Activated CD4-positive, alpha-beta T cell treated with anti-CD3 and anti-CD28 coated beads, Interleukin-10, Interleukin-2, amounts not matched to agents 100 ng/mL and 50 ng/mL, durations not matched to agents 16 hours and 8 hours (primary cell): ENCODE data around the gene HNRNPCL1.
"Not testable (repeated sequence)": the region's sequence is repeated elsewhere in the genome, so short reads cannot be mapped to it uniquely, and the experiment has no call there.

Source experiments
- DNase-seq: peaks from one replicate; pipeline ENCODE4 v3.0.0-alpha.2; 2020

The HNRNPCL1 gene

GRCh38 chr1:12848620-12849019 lies at the start of gene HNRNPCL1:
HNRNPCL1 (minus strand) TSS chr1:12848720; CDS start chr1:12848289, 431 bp downstream.
- DNase-seq = not testable (repeated sequence)

- not testable (repeated sequence) for DNase-seq
These were observed 49.6 kb upstream of the HNRNPCL1 start, which contains the start of gene PRAMEF10 for GRCh38 chr1:12898170-12898569. PRAMEF10 (minus strand) TSS chr1:12898270; CDS start chr1:12895847, 2,423 bp downstream.

- not testable (repeated sequence) for DNase-seq
These were observed 37.6 kb upstream of the HNRNPCL1 start, which contains the start of gene PRAMEF4 for GRCh38 chr1:12886101-12886500. PRAMEF4 (minus strand) TSS chr1:12886201; CDS start chr1:12883394, 2,807 bp downstream.

- not testable (repeated sequence) for DNase-seq
These were observed 29.9 kb upstream of the HNRNPCL1 start for GRCh38 chr1:12878453-12878852.

GRCh38 chr1:12863131-12863880 lies 14.8 kb upstream of the HNRNPCL1 start:
- DNase-seq = not testable (repeated sequence)

- DNase-seq = not testable (repeated sequence)
These were observed 8.3 kb upstream of the HNRNPCL1 start, which contains the start of gene PRAMEF2 for GRCh38 chr1:12856786-12857185. PRAMEF2 (plus strand) TSS chr1:12857086; CDS start chr1:12859010, 1,924 bp downstream.

- DNase-seq = no peak
These were observed 3.3 kb upstream of the HNRNPCL1 start for GRCh38 chr1:12851779-12852178.

- DNase-seq = not testable (repeated sequence)
These were observed 15.3 kb downstream of the HNRNPCL1 start for GRCh38 chr1:12833251-12833650.

- DNase-seq = not testable (repeated sequence)
These were observed 17.2 kb downstream of the HNRNPCL1 start, which contains the start of gene PRAMEF11 for GRCh38 chr1:12831310-12831709. PRAMEF11 (minus strand) TSS chr1:12831410; CDS start chr1:12828789, 2,621 bp downstream.

- DNase-seq = not testable (repeated sequence)
These were observed 29.5 kb downstream of the HNRNPCL1 start for GRCh38 chr1:12819061-12819460.

GRCh38 chr1:12811409-12811784 lies 37.1 kb downstream of the HNRNPCL1 start:
- DNase-seq = no peak

GRCh38 chr1:12810691-12811408 lies 37.7 kb downstream of the HNRNPCL1 start:
- DNase-seq = no peak

- no peak for DNase-seq
These were observed 38.6 kb downstream of the HNRNPCL1 start for GRCh38 chr1:12809933-12810332.

GRCh38 chr1:12799730-12800129 lies 48.8 kb downstream of the HNRNPCL1 start:
- no peak for DNase-seq

- DNase-seq = no peak
These were observed 49.6 kb downstream of the HNRNPCL1 start for GRCh38 chr1:12798911-12799310.
